ENCODE measurements around the gene APOL1. TPM values are rescaled to one million over a fixed set of nuclear protein-coding genes. Genes with fewer than 3 reads are reported as not detected.
"Not testable (repeated sequence)": the region's sequence is repeated elsewhere in the genome, so short reads cannot be mapped to it uniquely, and the experiment has no call there.

APOL1 gene
- total RNA-seq, 1 experiment from 2014 or later = 0.12 TPM

DNA sequence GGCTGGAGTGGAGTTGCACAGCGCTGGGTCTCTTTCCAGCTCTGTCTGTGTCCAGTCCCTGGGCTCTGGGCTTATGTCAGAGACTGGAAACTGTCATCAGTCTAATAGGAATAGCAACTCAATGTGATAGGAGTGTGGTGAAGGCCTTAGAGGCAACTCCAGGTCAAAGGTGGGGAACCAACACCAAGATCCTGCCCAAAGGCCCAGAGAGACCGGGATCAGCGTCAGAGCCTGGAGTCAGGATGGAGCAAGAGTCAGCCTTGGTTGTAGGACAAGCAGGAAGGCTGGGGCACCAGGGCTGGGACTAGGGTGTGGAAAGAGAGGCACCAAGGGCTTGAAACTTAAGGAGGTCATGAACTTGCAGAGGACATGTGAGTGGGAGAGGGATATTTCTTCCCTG is 9.4 kb downstream of the APOL1 start:
- H3K4me1 ChIP-seq; H3K4me3 ChIP-seq; H3K27me3 ChIP-seq; DNase-seq; H3K27ac ChIP-seq; H3K36me3 ChIP-seq; H3K9me3 ChIP-seq (replicated peaks): not testable (repeated sequence)

DNA sequence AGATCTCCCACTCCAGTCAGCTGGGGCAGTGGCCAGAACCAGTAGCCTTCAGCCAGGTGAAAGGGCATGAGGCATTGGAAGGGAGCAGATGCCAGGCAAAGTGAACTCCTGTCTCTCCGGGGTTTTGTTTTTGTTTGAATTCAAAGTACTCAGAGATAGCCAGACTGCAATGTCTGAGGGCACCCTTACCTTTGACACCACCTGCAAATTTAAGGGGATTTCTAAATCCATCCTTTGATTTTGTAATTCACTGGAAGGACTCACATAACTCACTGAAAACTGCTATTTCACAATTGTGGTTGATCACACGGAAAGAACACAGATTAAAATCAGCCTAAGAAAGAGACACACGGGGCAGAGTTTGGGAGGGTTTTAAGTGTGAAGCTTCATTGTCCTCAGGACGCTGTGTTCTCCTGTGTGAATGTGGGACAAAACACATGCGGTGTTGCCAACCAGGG is 10.3 kb downstream of the APOL1 start:
- H3K4me3 ChIP-seq; H3K36me3 ChIP-seq; DNase-seq; H3K4me1 ChIP-seq; H3K27ac ChIP-seq; H3K27me3 ChIP-seq; H3K9me3 ChIP-seq (replicated peaks): not testable (repeated sequence)

GRCh38 chr22:36263886-36264664 is 11.1 kb downstream of the APOL1 start:
- DNase-seq; H3K27ac ChIP-seq; H3K4me1 ChIP-seq; H3K36me3 ChIP-seq; H3K9me3 ChIP-seq (replicated peaks); H3K4me3 ChIP-seq; H3K27me3 ChIP-seq: not testable (repeated sequence)

DNA sequence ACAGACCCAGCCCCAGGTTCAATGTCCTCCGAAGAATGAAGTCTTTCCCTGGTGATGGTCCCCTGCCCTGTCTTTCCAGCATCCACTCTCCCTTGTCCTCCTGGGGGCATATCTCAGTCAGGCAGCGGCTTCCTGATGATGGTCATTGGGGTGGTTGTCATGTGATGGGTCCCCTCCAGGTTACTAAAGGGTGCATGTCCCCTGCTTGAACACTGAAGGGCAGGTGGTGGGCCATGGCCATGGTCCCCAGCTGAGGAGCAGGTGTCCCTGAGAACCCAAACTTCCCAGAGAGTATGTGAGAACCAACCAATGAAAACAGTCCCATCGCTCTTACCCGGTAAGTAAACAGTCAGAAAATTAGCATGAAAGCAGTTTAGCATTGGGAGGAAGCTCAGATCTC is 14.1 kb downstream of the APOL1 start:
- Histone ChIP-seq H3K36me3 (no peaks in the 10 kb centered on the region), H3K27me3 (no peaks in the 10 kb centered on the region), H3K4me3 (no peak overlapping the region), H3K27ac (no peak overlapping the region), H3K9me3 (replicated peaks) (no peaks in the 10 kb centered on the region), H3K4me1 (no peaks in the 10 kb centered on the region)
- no peak for DNase-seq

GRCh38 chr22:36267896-36268485 is 15.1 kb downstream of the APOL1 start:
- H3K27ac ChIP-seq = no peak overlapping the region
- no peak overlapping the region for H3K4me3 ChIP-seq
- H3K9me3 ChIP-seq (replicated peaks) = no peaks in the 10 kb centered on the region
- no peaks in the 10 kb centered on the region for H3K27me3 ChIP-seq
- H3K4me1 ChIP-seq = no peaks in the 10 kb centered on the region
- DNase-seq = no peak
- H3K36me3 ChIP-seq = no peaks in the 10 kb centered on the region

GRCh38 chr22:36271231-36271630 is 18.3 kb downstream of the APOL1 start:
- not testable (repeated sequence) for DNase-seq; H3K27me3 ChIP-seq; H3K36me3 ChIP-seq; H3K4me3 ChIP-seq; H3K4me1 ChIP-seq; H3K27ac ChIP-seq; H3K9me3 ChIP-seq (replicated peaks)

DNA sequence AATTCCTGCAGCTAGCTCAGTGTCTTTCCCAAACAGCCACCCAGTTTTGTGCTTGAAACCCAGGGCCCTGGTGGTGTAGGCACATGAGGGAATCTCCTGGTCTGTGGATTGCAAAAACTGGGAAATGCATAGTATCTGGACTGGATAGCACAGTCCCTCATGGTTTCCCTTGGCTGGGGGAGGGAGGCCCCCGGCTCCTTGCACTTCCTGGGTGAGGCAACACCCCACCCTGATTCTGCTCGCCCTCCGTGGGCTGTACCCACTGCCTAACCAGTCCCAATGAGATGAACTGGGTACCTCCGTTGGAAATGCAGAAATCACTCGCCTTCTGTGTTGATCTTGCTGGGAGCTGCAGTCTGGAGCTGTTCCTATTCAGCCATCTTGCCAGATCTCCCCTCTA is 19.0 kb downstream of the APOL1 start:
- not testable (repeated sequence) for H3K9me3 ChIP-seq (replicated peaks); H3K4me1 ChIP-seq; H3K27ac ChIP-seq; H3K36me3 ChIP-seq; DNase-seq; H3K4me3 ChIP-seq; H3K27me3 ChIP-seq

DNA sequence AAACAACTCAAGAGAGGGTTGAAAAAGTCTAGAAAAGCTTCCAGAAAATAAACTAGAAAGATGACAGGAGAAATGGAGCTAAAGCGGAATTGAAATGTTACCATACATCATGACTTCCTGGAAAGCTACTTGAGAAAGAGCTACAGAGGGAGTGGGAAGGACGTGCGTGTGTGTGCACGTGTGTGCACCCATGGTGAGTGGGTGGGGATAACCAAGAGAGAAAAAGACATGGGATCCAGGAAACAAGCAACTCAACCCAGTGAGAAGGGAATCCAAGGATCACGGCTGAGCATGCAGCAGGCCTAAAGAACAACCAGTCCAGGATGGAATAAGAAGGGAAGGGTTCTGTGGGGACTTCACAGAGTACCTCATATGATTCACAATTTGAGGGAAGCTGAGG is 21.6 kb downstream of the APOL1 start:
- no peaks in the 10 kb centered on the region for H3K4me1 ChIP-seq
- DNase-seq = no peak
- no peaks in the 10 kb centered on the region for H3K9me3 ChIP-seq (replicated peaks)

GRCh38 chr22:36277482-36278291 is 24.8 kb downstream of the APOL1 start:
- Histone ChIP-seq H3K27ac (no peak overlapping the region), H3K27me3 (no peaks in the 10 kb centered on the region), H3K36me3 (peaks cover 2% of the 10 kb centered on the region), H3K4me1 (no peaks in the 10 kb centered on the region), H3K9me3 (replicated peaks) (no peaks in the 10 kb centered on the region), H3K4me3 (no peak overlapping the region)
- DNase-seq = peak; percentile 39 to 63

More for the DNA sequence above, 21.6 kb downstream of the APOL1 start:
- Histone ChIP-seq H3K27ac (no peak overlapping the region), H3K36me3 (no peaks in the 10 kb centered on the region), H3K4me3 (no peak overlapping the region), H3K27me3 (no peaks in the 10 kb centered on the region)

DNA sequence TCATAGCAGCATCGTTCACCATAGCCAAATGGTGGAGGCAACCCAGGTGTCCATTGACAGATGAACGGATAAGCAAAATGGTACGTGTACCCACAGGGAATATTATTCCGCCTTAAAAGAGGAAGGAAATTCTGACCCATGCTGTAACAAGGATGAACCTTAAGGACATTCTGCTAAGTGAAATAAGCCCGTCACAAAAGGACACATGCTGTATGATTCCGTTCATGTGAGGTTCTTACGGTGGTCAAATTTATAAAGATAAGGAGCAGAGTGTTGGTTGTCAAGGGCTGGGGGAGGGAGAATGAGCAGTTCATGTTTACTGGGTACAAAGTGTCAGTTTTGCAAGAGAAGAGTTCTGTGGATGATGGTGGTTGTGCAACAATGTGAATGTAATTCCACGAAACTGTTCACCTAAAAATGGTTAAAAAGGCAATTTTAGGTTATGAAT is 26.3 kb downstream of the APOL1 start:
- Histone ChIP-seq H3K4me3 (no peak overlapping the region), H3K4me1 (no peaks in the 10 kb centered on the region), H3K27me3 (no peaks in the 10 kb centered on the region), H3K9me3 (replicated peaks) (no peaks in the 10 kb centered on the region), H3K36me3 (peaks cover 13% of the 10 kb centered on the region), H3K27ac (no peak overlapping the region)
- no peak for DNase-seq

DNA sequence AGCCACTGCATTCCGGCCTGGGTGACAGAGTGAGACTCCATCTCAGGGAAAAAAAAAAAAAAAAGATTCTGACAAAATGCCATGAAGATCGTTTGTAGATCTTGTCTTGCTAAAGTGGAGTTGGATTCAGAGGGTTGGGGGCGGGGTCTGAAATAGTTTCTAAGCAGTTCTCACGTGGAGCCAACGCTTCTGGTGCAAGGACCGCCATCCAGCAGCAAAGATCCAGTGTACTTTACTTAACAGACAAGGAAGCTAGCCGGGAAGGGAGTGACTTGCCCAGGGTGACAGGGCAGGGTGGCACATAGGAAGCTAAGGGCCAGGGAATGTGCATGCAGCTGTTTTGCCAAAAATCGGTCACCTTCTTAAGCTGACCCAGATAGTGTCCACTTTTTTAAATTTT is 27.4 kb downstream of the APOL1 start:
- no peaks in the 10 kb centered on the region for H3K27me3 ChIP-seq
- DNase-seq = no peak
- H3K4me1 ChIP-seq = no peaks in the 10 kb centered on the region
- no peak overlapping the region for H3K27ac ChIP-seq
- peaks cover 25% of the 10 kb centered on the region for H3K36me3 ChIP-seq
- no peaks in the 10 kb centered on the region for H3K9me3 ChIP-seq (replicated peaks)
- no peak overlapping the region for H3K4me3 ChIP-seq

DNA sequence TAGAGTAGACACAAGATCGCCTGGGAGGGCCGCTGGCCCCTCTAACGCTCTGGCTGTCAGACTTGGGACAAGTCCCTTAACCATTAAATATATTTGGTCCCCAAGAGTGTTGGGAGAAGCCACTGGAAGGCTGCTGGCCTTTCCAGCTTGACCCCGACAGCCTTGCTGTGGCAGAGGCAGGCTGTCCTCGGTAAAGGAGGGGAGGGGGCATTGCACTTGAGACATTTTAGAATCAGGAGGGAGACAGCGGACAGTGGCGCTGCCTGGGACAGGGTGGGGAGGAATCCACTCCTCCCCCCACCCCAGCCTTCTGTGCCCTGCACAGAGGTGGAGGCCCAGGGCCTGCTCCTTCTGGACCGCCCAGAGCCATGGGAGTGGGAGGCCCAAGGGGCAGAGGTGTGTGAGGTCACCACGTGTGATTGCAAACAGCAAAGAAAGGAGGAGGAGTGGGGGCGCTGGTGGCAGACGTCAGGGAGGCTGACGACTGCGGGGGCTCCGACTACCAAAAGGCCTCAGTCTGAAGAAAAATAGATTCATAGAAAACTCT is 28.9 kb downstream of the APOL1 start:
- Histone ChIP-seq H3K27ac (no peak overlapping the region), H3K36me3 (peaks cover 37% of the 10 kb centered on the region), H3K27me3 (no peaks in the 10 kb centered on the region), H3K9me3 (replicated peaks) (no peaks in the 10 kb centered on the region), H3K4me1 (no peaks in the 10 kb centered on the region), H3K4me3 (no peak overlapping the region)
- DNase-seq = no peak

DNA sequence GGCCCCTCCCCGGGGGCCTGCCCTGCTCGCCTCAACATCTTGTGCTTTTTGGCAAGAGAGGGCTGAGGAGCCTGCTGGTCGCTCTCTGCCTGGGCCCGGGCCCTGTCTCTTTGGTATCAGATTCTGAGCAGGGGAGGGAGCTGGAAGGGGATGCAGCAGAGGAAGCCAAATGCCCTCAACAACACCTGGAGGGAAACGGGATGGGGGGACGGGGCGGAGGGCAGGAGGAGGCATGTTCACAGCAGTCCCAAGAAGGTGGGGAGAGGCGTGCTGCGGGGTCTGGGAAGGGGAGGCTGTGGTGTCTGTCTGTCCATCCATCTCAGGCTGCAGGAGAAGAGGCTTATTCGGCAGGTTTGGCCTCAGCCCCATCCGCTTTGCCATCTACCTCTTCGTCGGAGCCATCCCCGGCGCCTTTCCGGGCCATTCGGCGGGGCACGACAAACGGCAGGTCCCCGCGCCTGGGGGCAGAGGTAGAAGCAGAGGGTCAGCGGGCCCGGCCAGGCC is 29.4 kb downstream of the APOL1 start:
- DNase-seq = no peak
- H3K27me3 ChIP-seq = no peaks in the 10 kb centered on the region
- H3K27ac ChIP-seq = no peak overlapping the region
- no peaks in the 10 kb centered on the region for H3K4me1 ChIP-seq
- no peak overlapping the region for H3K4me3 ChIP-seq
- peaks cover 41% of the 10 kb centered on the region for H3K36me3 ChIP-seq
- no peaks in the 10 kb centered on the region for H3K9me3 ChIP-seq (replicated peaks)

GRCh38 chr22:36284171-36284571 is 31.2 kb downstream of the APOL1 start:
- no peak overlapping the region for H3K27ac ChIP-seq
- no peak for DNase-seq
- no peak overlapping the region for H3K4me3 ChIP-seq
- no peaks in the 10 kb centered on the region for H3K27me3 ChIP-seq
- H3K36me3 ChIP-seq = peaks cover 44% of the 10 kb centered on the region
- H3K9me3 ChIP-seq (replicated peaks) = no peaks in the 10 kb centered on the region
- no peaks in the 10 kb centered on the region for H3K4me1 ChIP-seq

- no peaks in the 10 kb centered on the region for H3K4me1 ChIP-seq
- peak; percentile 20 to 36 for DNase-seq
- H3K4me3 ChIP-seq = no peak overlapping the region
- H3K27me3 ChIP-seq = no peaks in the 10 kb centered on the region
- H3K27ac ChIP-seq = no peak overlapping the region
- H3K36me3 ChIP-seq = peaks cover 44% of the 10 kb centered on the region
- H3K9me3 ChIP-seq (replicated peaks) = no peaks in the 10 kb centered on the region
Measured at GRCh38 chr22:36285017-36285416, 32.1 kb downstream of the APOL1 start.
